NCI-H1092 (cell line): ENCODE data around the gene GPR108.
"Not testable (repeated sequence)": the region's sequence is repeated elsewhere in the genome, so short reads cannot be mapped to it uniquely, and the experiment has no call there.

Experiments
- DNase-seq: peaks from one replicate; lab custom pipeline; 2025; lab: John Stamatoyannopoulos, UW

GPR108 gene

DNA sequence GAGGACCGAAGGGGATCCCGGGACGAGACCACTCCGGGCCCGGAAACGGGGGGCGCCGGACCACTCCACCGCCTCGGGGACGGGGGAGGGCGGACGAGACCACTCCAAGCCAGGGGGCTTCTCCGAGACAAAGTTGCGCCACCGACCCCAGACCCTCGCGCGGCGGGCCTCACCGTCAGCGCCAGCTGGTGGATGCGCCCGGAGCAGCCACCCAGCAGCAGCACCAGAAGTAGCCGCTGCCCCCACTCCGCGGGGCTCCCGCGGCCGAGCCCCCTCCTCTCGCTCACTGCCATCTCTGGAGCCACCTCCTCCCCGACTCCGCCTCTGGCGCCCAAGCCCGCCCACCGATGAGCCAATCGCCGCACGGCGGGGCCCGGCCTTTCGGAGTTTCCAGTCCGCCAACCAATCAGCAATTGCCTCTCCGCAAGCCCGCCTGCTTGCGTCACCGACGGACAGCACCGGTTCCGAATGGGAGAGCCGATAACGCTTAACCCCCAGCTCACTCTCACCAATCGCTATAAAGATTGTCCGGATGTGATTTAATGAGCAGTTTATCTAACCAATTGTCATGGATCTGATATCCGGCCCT lies at the start of gene GPR108:
Gene GPR108 (minus strand): TSS at position 297 of the 589 bp plus-strand sequence. CDS start 4 bp downstream, at position 293.
- peak; percentile 99 for DNase-seq

DNA sequence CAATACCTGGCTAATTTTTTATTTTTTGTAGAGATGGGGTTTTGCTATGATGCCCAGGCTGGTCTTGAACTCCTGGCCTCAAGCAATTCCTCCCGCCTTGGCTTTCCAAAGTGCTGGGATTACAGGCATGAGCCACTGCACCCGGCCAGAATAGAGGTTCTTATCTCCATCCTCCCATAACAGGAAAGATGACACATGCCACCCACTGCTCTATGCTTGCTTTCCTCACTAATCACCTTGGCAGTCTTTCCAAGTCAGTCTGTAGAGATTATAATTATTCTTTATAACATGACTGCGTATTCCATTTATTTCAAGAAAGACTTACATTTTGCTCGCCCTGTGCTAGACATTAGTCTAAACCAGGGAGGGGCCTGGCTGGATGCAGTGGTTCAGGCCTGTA lies 41.8 kb upstream of the GPR108 start:
- DNase-seq, result no peak

DNA sequence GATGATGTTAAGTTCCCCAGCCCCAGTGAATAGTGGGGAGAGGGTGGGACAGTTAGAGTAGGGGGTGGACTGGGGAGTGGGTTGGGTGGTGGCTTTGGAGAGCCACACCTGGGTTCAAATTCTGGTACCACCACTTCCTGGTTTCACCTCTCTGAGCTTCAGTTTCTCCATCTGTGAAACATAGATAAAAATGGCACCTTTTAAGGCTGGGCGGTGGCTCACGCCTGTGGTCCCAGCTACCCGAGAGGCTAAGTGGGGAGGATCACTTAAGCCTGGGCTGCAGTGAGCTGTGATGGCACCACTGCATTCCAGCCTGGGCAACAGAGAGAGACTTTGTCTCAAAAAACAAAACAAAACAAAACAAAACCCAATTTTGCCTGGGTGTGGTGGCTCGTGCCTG lies 41.0 kb upstream of the GPR108 start:
- DNase-seq, result no peak

DNA sequence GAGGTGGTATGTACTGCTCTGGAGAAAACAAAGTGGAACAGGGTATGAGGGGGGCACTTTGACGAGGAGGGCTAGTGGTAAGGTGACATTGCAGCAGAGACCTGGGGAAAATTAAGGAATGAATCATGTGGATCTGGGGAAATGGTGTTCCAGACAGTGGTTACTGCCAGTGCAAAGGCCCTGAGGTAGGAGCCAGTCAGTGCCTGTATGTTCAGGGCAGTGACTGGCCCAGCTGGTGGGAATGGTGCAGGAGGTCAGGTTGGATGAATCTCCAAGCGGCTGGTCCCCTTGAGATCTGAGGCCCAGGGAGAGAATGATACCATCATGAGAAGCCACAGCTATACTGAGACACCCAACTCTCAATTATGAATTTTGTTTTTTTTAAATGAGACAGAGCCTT lies 40.1 kb upstream of the GPR108 start:
- no peak for DNase-seq

- no peak for DNase-seq
Measured at GRCh38 chr19:6776999-6777398, 39.6 kb upstream of the GPR108 start.

- DNase-seq, result not testable (repeated sequence)
Measured at GRCh38 chr19:6776045-6776444, 38.7 kb upstream of the GPR108 start.

DNA sequence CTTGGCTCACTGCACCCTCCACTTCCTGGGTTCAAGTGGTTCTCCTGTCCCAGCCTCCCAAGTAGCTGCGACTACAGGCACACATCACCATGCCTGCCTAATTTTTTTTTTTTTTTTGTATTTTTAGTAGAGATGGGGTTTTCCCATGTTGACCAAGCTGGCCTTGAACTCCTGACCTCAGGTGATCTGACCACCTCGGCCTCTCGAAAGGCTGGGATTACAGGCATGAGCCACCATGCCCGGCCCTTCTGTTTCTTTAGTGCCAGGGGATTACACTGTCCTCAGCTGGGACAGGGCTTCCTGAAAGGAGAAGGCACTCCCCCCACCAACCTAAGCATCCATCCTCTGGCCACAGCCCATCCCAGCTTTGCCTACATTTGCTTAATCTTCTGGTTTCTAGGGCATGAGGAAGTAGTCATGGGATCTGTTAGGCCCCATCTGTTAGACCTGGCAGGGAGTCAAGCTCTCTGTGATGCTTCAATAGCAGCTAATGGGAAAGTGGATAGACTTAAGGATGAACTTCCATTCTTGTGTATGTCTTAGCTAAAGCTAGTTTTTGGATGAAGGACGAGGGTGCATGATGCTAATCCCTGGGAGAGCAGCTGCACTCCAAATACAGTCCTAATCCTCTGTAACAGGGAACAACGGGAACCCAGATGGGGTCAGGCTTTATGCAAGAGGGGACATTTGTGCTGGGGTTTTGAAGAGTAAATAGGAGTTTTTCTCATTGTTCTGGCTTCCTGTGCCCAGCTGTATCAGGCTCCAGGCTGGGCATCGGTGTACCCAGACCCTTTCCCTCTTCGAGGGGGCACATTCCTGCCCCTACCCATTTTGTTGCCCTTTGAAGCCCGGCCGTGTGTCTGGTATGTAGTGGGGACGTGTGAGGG lies 37.7 kb upstream of the GPR108 start:
- DNase-seq, result no peak

- DNase-seq, result no peak
Measured at GRCh38 chr19:6773323-6773931, 36.0 kb upstream of the GPR108 start.

- DNase-seq, result no peak
Measured at GRCh38 chr19:6772866-6773322, 35.5 kb upstream of the GPR108 start.

DNA sequence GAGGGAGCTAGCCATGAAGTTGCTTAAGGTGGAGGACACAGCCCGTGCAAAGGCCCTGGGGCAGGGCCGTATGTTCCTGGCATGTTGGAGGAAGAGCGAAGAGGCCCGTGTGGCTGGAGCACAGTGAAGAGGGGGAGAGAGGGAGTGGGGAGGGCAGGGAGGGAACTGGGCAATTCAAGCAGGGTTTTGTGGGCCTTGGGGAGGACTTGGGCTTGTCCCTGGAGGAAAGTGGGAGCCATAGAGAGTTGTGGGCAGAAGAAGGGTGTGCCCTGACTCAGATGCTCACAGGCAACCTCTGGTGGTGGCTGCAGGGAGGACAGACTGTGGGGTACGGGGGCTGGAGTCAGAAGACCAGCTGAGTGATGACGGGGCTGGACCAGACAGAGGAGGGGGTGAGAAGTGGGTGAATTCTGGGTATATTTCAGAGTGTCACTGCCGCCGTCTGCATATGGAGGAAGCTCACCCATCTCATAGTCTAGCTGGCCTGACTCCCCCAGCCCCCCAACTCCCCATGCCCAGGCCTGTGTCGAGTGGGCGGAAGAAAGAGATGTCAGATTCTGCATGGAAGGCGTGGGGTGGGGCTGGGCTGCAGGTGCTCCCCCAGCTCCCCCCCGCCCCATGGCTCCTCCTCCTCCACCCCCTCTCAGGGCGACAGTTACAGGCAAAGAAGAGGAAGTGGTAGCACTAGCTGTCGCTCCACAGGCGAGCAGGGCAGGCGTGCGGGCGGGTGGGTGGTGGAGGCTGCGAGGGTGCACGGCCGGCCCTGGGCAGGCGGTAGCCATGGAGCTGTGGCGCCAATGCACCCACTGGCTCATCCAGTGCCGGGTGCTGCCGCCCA lies 34.9 kb upstream of the GPR108 start, which contains the start of gene VAV1:
Gene VAV1 (plus strand): TSS at position 681 of the 838 bp plus-strand sequence. CDS start 100 bp downstream, at position 781.
- DNase-seq, result no peak

- not testable (repeated sequence) for DNase-seq
Measured at GRCh38 chr19:6771648-6772027, 34.3 kb upstream of the GPR108 start.

DNA sequence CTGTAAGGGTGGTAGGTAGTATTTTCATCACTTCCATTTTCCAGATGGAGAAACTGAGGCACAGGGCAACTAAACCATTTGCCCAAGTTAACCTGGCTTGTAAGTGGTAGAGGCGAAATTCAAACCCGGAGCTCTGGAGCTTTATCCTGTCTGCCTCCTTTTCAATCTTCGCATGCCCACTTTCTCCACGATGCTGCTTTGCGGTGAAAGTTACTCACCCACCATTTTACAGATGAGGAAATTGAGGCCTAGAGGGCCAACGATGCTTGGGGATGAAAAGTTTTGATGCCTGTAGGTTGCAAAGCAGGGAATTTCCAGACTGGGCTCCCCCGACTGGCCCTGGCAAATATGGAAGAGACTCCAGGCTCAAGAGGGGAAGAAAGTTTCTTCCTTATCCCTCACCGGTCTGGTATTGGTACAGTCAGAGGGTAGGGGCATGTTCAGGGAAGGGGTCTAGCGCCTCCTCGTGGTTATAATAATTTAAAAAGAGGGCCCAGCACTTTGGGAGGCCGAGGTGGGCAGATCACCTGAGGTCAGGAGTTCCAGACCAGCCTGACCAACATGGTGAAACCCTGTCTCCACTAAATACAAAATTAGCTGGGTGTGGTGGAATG lies 31.7 kb upstream of the GPR108 start:
- DNase-seq, result no peak

GRCh38 chr19:6768236-6768785 lies 30.9 kb upstream of the GPR108 start:
- DNase-seq, result no peak

- no peak for DNase-seq
Measured at GRCh38 chr19:6767357-6768235, 30.2 kb upstream of the GPR108 start, which contains the start of gene SH2D3A. SH2D3A (minus strand) TSS chr19:6767435; CDS start chr19:6763748, 3,687 bp downstream.

- no peak for DNase-seq
Measured at GRCh38 chr19:6767081-6767356, 29.6 kb upstream of the GPR108 start.

GRCh38 chr19:6766357-6767080 lies 29.1 kb upstream of the GPR108 start:
- DNase-seq, result no peak

GRCh38 chr19:6765738-6766356 lies 28.5 kb upstream of the GPR108 start:
- DNase-seq, result no peak

DNA sequence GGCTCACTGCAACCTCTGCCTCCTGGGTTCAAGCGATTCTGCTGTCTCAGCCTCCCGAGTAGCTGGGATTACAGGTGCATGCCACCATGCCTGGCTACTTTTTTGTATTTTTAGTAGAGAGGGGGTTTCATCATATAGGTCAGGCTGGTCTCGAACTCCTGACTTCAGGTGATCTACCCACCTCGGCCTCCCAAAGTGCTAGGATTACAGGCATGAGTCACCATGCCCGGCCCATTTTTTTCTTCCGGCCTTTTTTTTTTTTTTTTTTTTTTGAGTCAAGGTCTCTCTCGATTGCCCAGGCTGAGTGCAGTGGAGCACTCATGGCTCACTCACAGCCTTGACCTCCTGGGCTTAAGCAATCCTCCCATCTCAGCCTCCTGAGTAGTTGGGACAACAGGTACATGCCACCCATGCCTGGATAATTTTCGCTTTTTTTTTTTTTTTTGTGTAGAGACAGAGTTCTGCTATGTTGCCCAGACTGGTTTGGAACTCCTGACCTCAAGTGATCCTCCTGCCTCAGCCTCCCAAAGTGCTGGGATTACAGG lies 24.9 kb upstream of the GPR108 start:
- not testable (repeated sequence) for DNase-seq
